Loucy (cell line): ENCODE data around the gene MSANTD1.

Source experiments
- H2AFZ ChIP-seq: fragments of 200-600 bp; sonication (generic); 2 replicates; pipeline ENCODE4 v1.6.0; 2016; ENCODE audit warnings: antibody characterized with exemption, mild to moderate bottlenecking, low read length, moderate library complexity
- H3F3A ChIP-seq: fragments of 200-600 bp; 2 replicates; pipeline ENCODE4 v1.6.0; 2016; ENCODE audit warnings: antibody characterized with exemption, low read depth, mild to moderate bottlenecking
- H3K27me3 ChIP-seq: fragments of 200-600 bp; sonication (generic); 2 replicates; pipeline ENCODE4 v1.6.1; 2014; ENCODE audit warnings: low read length, mild to moderate bottlenecking; ENCODE audit not compliant: insufficient read depth, poor library complexity, severe bottlenecking
- H3K36me3 ChIP-seq: fragments of 200-600 bp; sonication (generic); 2 replicates; pipeline ENCODE4 v1.6.1; 2016; ENCODE audit warnings: low read length; ENCODE audit not compliant: insufficient read depth
- H3K4me1 ChIP-seq: fragments of 200-600 bp; sonication (generic); 2 replicates; pipeline ENCODE4 v1.5.1; 2014; ENCODE audit warnings: low read length, mild to moderate bottlenecking; ENCODE audit not compliant: insufficient read depth, poor library complexity, severe bottlenecking
- H3K4me2 ChIP-seq: fragments of 200-600 bp; sonication (generic); 2 replicates; pipeline ENCODE4 v1.6.0; 2014; ENCODE audit warnings: antibody characterized with exemption, low read length, low read depth, mild to moderate bottlenecking; ENCODE audit not compliant: poor library complexity, severe bottlenecking
- H3K4me3 ChIP-seq: fragments of 200-600 bp; sonication (generic); 2 replicates; pipeline ENCODE4 v1.5.1; 2014; ENCODE audit warnings: low read length, mild to moderate bottlenecking, mixed read lengths; ENCODE audit not compliant: poor library complexity, severe bottlenecking
- H3K79me2 ChIP-seq: fragments of 200-600 bp; sonication (generic); 2 replicates; pipeline ENCODE4 v1.6.1; 2014; ENCODE audit warnings: low read length; ENCODE audit not compliant: insufficient read depth
- H3K9ac ChIP-seq: fragments of 200-600 bp; sonication (generic); 2 replicates; pipeline ENCODE4 v1.6.0; 2014; ENCODE audit warnings: mild to moderate bottlenecking, low read depth, low read length, moderate library complexity; ENCODE audit not compliant: poor library complexity, severe bottlenecking
- H3K9me2 ChIP-seq: fragments of 200-600 bp; sonication (generic); replicated peaks from 2 replicates; pipeline ENCODE4 v1.6.1; 2016; ENCODE audit warnings: low read depth, low read length, mixed read lengths
- H3K9me3 ChIP-seq: fragments of 200-600 bp; sonication (generic); 2 replicates; pipeline ENCODE4 v1.6.1; 2014; ENCODE audit warnings: mild to moderate bottlenecking, antibody characterized with exemption, low read length, low read depth; ENCODE audit not compliant: insufficient read depth
- H4K20me1 ChIP-seq: fragments of 200-600 bp; sonication (generic); 2 replicates; pipeline ENCODE4 v1.6.0; 2014; ENCODE audit warnings: antibody characterized with exemption, low read length, mild to moderate bottlenecking; ENCODE audit not compliant: insufficient read depth, poor library complexity, severe bottlenecking
- EZH2phosphoT487 ChIP-seq: fragments of 200-600 bp; IDR thresholded peaks from 2 replicates; pipeline ENCODE4 v1.6.1; 2018; ENCODE audit warnings: antibody characterized with exemption, mild to moderate bottlenecking, moderate library complexity, borderline replicate concordance
- TF ChIP-seq, protein P1 (sequence below): fragments of 200-600 bp; sonication (generic); conservative IDR thresholded peaks from 2 replicates; pipeline ENCODE4 v1.5.1; 2014; ENCODE audit warnings: mild to moderate bottlenecking, antibody characterized with exemption, low read length

Gene MSANTD1

DNA sequence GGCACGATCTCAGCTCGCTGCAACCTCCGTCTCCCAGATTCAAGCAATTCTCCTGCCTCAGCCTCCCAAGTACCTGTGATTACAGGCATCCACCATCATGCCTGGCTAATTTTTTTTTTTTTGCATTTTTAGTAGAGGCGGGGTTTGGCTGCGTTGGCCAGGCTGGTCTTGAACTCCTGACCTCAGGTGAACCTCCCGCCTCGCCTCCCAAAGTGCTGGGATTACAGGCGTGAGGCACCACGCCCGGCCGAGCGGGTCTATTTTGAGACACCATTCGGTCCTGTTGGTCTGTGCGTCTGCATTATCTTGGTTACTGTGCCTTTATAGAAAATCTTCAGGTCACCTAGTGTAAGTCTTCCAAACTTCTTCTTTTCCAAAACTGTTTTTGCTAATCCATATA lies 22.2 kb downstream of the MSANTD1 start:
- H3K36me3 ChIP-seq = no peaks in the 10 kb centered on the region
- no peak overlapping the region for H3K4me3 ChIP-seq
- H3K9me3 ChIP-seq = no peaks in the 10 kb centered on the region
- H3K9me2 ChIP-seq = no peaks in the 10 kb centered on the region
- no peak overlapping the region for H2AFZ ChIP-seq
- H3F3A ChIP-seq = no peaks in the 10 kb centered on the region; the same call in 1 of the 2 replicates
- no peaks in the 10 kb centered on the region for H3K4me1 ChIP-seq
- no peak for TF ChIP-seq EZH2phosphoT487
- TF ChIP-seq, protein P1, sequence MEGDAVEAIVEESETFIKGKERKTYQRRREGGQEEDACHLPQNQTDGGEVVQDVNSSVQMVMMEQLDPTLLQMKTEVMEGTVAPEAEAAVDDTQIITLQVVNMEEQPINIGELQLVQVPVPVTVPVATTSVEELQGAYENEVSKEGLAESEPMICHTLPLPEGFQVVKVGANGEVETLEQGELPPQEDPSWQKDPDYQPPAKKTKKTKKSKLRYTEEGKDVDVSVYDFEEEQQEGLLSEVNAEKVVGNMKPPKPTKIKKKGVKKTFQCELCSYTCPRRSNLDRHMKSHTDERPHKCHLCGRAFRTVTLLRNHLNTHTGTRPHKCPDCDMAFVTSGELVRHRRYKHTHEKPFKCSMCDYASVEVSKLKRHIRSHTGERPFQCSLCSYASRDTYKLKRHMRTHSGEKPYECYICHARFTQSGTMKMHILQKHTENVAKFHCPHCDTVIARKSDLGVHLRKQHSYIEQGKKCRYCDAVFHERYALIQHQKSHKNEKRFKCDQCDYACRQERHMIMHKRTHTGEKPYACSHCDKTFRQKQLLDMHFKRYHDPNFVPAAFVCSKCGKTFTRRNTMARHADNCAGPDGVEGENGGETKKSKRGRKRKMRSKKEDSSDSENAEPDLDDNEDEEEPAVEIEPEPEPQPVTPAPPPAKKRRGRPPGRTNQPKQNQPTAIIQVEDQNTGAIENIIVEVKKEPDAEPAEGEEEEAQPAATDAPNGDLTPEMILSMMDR = no peak
- no peaks in the 10 kb centered on the region for H4K20me1 ChIP-seq
- H3K9ac ChIP-seq = no peak overlapping the region
- H3K27me3 ChIP-seq = no peaks in the 10 kb centered on the region
- H3K79me2 ChIP-seq = no peaks in the 10 kb centered on the region
- H3K4me2 ChIP-seq = no peak overlapping the region

DNA sequence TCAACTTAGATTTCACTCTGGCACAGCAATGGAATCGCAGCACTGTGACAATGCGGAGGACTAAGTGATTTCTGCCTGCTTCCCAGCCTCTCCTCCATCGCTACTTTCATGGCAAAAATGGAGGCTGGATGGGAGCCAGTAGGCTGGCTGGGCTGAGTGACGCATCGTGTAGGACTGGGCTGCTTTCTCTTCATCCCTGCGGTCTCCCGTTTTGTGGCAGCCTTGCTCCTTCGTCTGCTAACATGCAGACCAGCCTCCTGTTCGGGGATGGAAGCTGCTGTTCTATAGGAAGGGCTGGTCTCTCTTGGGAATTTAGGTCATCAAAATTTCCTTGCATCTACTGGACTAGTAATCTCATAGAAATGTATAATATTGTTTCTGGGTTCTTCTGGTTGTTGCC lies 28.0 kb downstream of the MSANTD1 start:
- H4K20me1 ChIP-seq = no peaks in the 10 kb centered on the region
- H3K9ac ChIP-seq = no peak overlapping the region
- no peak overlapping the region for H2AFZ ChIP-seq
- no peak overlapping the region for H3K4me3 ChIP-seq
- 0 out of 2 replicates have a peak, but pooled peaks cover 4% of the 10 kb centered on the region for H3K9me3 ChIP-seq
- H3K27me3 ChIP-seq = no peaks in the 10 kb centered on the region
- no peaks in the 10 kb centered on the region for H3K4me1 ChIP-seq
- H3K36me3 ChIP-seq = no peaks in the 10 kb centered on the region
- no peaks in the 10 kb centered on the region; the same call in 1 of the 2 replicates for H3F3A ChIP-seq
- H3K79me2 ChIP-seq = no peaks in the 10 kb centered on the region
- no peaks in the 10 kb centered on the region for H3K9me2 ChIP-seq
- TF ChIP-seq, protein P1 = no peak
- TF ChIP-seq EZH2phosphoT487 = no peak
- H3K4me2 ChIP-seq = no peak overlapping the region

DNA sequence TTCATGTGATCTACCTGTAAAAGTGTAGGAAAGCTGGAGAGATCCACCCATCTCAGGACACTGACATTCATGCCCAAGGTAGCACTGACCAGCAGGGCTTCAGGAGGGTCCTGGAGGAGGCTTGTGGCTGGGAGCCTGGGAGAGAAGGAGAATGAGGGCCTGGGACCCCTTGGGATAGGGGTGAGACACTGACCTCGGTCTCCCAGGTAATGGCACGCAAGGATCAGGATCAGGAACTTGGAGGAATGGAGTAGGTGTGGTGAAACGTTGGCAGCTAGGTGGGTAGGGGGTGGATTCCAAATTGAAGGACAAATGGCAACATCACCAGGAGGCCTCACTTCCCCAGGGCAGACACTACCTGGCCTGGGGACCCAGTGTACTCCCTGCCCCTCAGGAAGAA lies 31.5 kb downstream of the MSANTD1 start:
- H3K4me1 ChIP-seq = no peaks in the 10 kb centered on the region
- no peak overlapping the region for H3K4me2 ChIP-seq
- no peaks in the 10 kb centered on the region for H4K20me1 ChIP-seq
- H3K4me3 ChIP-seq = no peak overlapping the region
- 0 out of 2 replicates have a peak, but pooled peaks cover 4% of the 10 kb centered on the region for H3K9me3 ChIP-seq
- H3F3A ChIP-seq = no peaks in the 10 kb centered on the region
- H2AFZ ChIP-seq = no peak overlapping the region
- no peaks in the 10 kb centered on the region for H3K36me3 ChIP-seq
- no peaks in the 10 kb centered on the region for H3K79me2 ChIP-seq
- H3K9me2 ChIP-seq = no peaks in the 10 kb centered on the region
- no peaks in the 10 kb centered on the region for H3K27me3 ChIP-seq
- H3K9ac ChIP-seq = no peak overlapping the region
- TF ChIP-seq EZH2phosphoT487 = no peak
- TF ChIP-seq, protein P1 = no peak
